Tibial nerve (tissue), 4 donors: ENCODE measurements around the gene WDR43. TPM values are rescaled to one million over a fixed set of nuclear protein-coding genes. Genes with fewer than 3 reads are reported as not detected.

Experiments used
- DNase-seq, 2 donors: peaks; one replicate each; pipeline ENCODE4 v3.0.0-alpha.2; 2019; ENCODE audit warnings: low spot score in 2 of 2
- H3K27ac ChIP-seq, 4 donors: fragments of 200-600 bp; sonication (generic) in 3 of 4; one replicate each; pipeline ENCODE4 v1.5.1; 2017 to 2019; ENCODE audit warnings: mild to moderate bottlenecking in 1 of 4
- H3K27me3 ChIP-seq, 2 donors: fragments of 200-600 bp; sonication (generic) in 1 of 2; one replicate each; pipeline versions ENCODE4 v1.5.1 to v1.6.0; 2017 to 2019
- H3K36me3 ChIP-seq, 3 donors: fragments of 200-600 bp; sonication (generic); one replicate each; pipeline ENCODE4 v1.5.1; 2018 to 2019
- H3K4me1 ChIP-seq, 4 donors: fragments of 200-600 bp; sonication (generic) in 3 of 4; one replicate each; pipeline ENCODE4 v1.5.1; 2017 to 2019
- H3K4me3 ChIP-seq, 4 donors: fragments of 200-600 bp; sonication (generic) in 3 of 4; one replicate each; pipeline ENCODE4 v1.5.1; 2017 to 2019; ENCODE audit warnings: mild to moderate bottlenecking in 1 of 4, moderate library complexity in 1 of 4
- H3K9me3 ChIP-seq, 4 donors: fragments of 200-600 bp; sonication (generic) in 3 of 4; one replicate each; pipeline ENCODE4 v1.5.1; 2017 to 2019
- CTCF ChIP-seq, 5 experiments: fragments of 200-600 bp in 3 of 5; fragments of 450-650 bp in 2 of 5; sonication (generic) in 3 of 5; IDR thresholded peaks; one replicate each; pipeline ENCODE4 v1.5.1; 2016 to 2019; ENCODE audit warnings: antibody characterized with exemption in 5 of 5, mild to moderate bottlenecking in 3 of 5, moderate library complexity in 2 of 5
- EP300 ChIP-seq, 2 donors: sonication (generic); formaldehyde crosslinking; IDR thresholded peaks; one replicate each; pipeline ENCODE4 v1.6.1; 2017; ENCODE audit warnings: antibody characterized with exemption in 2 of 2, mild to moderate bottlenecking in 1 of 2
- POLR2A ChIP-seq, 2 donors: fragments of 450-650 bp; IDR thresholded peaks; one replicate each; pipeline ENCODE4 v1.6.1; 2017; ENCODE audit warnings: antibody characterized with exemption in 2 of 2, mild to moderate bottlenecking in 2 of 2, moderate library complexity in 2 of 2
- WGBS, 2 donors: methylation state at CpG; one replicate each; pipeline ENCODE4 v1.1.5; 2018; 5-methylcytosine and 5-hydroxymethylcytosine counted together
- total RNA-seq, 4 donors: library from RNA; depleted of rRNA; stranded (reverse); fragments of >200 nt; gene quantifications; one replicate each; pipeline ENCODE4 v1.1.0, GENCODE V29; 2016

The WDR43 gene
- total RNA-seq, 4 donors from 2014 or later, result 32.2 to 57.6 (median 37.0) TPM

- TF ChIP-seq EP300 (IDR thresholded peaks at IDR 0.05) (no peak), POLR2A (IDR thresholded peaks at IDR 0.05) (no peak), CTCF (IDR thresholded peaks at IDR 0.05) (no peak)
- peaks cover 0 to 8% (median 0%) of the 10 kb centered on the region in 4 donors for H3K4me1 ChIP-seq
- H3K27ac ChIP-seq, result no peak overlapping the region
- H3K4me3 ChIP-seq, result no peak overlapping the region
- H3K36me3 ChIP-seq, result peaks cover 0 to 77% (median 0%) of the 10 kb centered on the region in 3 donors
- no peaks in the 10 kb centered on the region for H3K9me3 ChIP-seq
- no peaks in the 10 kb centered on the region for H3K27me3 ChIP-seq
- WGBS, 2 donors, result 93 to 97% methylated on average over 2 of the region's 2 CpGs
- DNase-seq, result no peak
Measured at GRCh38 chr2:28906821-28907220, 12.4 kb downstream of the WDR43 start.

GRCh38 chr2:28908172-28908571, 13.7 kb downstream of the WDR43 start:
- 0 to 44% methylated on average over 1 of the region's 1 CpG for WGBS, 2 donors
- no peak overlapping the region for H3K4me3 ChIP-seq
- peaks cover 0 to 7% (median 0%) of the 10 kb centered on the region in 4 donors for H3K4me1 ChIP-seq
- TF ChIP-seq POLR2A (IDR thresholded peaks at IDR 0.05), result no peak
- TF ChIP-seq CTCF (IDR thresholded peaks at IDR 0.05), result no peak
- no peak for TF ChIP-seq EP300 (IDR thresholded peaks at IDR 0.05)
- no peaks in the 10 kb centered on the region for H3K9me3 ChIP-seq
- no peaks in the 10 kb centered on the region for H3K27me3 ChIP-seq
- peaks cover 0 to 79% (median 1%) of the 10 kb centered on the region in 3 donors for H3K36me3 ChIP-seq
- no peak for DNase-seq
- no peak overlapping the region for H3K27ac ChIP-seq

- 84% methylated on average over 6 of the region's 6 CpGs for WGBS, 2 donors
- Histone ChIP-seq H3K4me1 (no peaks in the 10 kb centered on the region), H3K27me3 (no peaks in the 10 kb centered on the region), H3K27ac (no peak overlapping the region), H3K36me3 (peaks cover 0 to 86% (median 14%) of the 10 kb centered on the region in 3 donors), H3K9me3 (no peaks in the 10 kb centered on the region), H3K4me3 (no peak overlapping the region)
- no peak for DNase-seq
- TF ChIP-seq CTCF (IDR thresholded peaks at IDR 0.05) (no peak), EP300 (IDR thresholded peaks at IDR 0.05) (no peak), POLR2A (IDR thresholded peaks at IDR 0.05) (no peak)
Measured at GRCh38 chr2:28909655-28910353, 15.3 kb downstream of the WDR43 start.

GRCh38 chr2:28915939-28916338, 21.5 kb downstream of the WDR43 start:
- Histone ChIP-seq H3K4me3 (no peak overlapping the region), H3K36me3 (peaks cover 0 to 80% (median 21%) of the 10 kb centered on the region in 3 donors), H3K27me3 (no peaks in the 10 kb centered on the region), H3K9me3 (no peaks in the 10 kb centered on the region), H3K4me1 (no peaks in the 10 kb centered on the region), H3K27ac (no peak overlapping the region)
- TF ChIP-seq EP300 (IDR thresholded peaks at IDR 0.05) (no peak), CTCF (IDR thresholded peaks at IDR 0.05) (no peak), POLR2A (IDR thresholded peaks at IDR 0.05) (no peak)
- DNase-seq, result no peak
- whole genome bisulfite sequencing, 2 donors, result 90 to 100% methylated on average over 1 of the region's 1 CpG

GRCh38 chr2:28926847-28927246, 32.4 kb downstream of the WDR43 start:
- H3K4me1 ChIP-seq, result no peaks in the 10 kb centered on the region
- 89 to 94% methylated on average over 4 of the region's 4 CpGs for WGBS, 2 donors
- H3K9me3 ChIP-seq, result no peaks in the 10 kb centered on the region
- no peak for TF ChIP-seq EP300 (IDR thresholded peaks at IDR 0.05)
- no peak for TF ChIP-seq CTCF (IDR thresholded peaks at IDR 0.05)
- no peak for TF ChIP-seq POLR2A (IDR thresholded peaks at IDR 0.05)
- no peak for DNase-seq
- H3K27me3 ChIP-seq, result no peaks in the 10 kb centered on the region
- H3K4me3 ChIP-seq, result no peak overlapping the region
- H3K27ac ChIP-seq, result no peak overlapping the region
- H3K36me3 ChIP-seq, result peaks cover 2 to 95% (median 30%) of the 10 kb centered on the region in 3 donors
